HG02852 (cell line): ENCODE measurements around the gene PARP3.

Source experiments
- ATAC-seq: cut with Tn5 transposase; IDR thresholded peaks from one replicate; pipeline ENCODE4 v1.9.1; 2021; ENCODE audit warnings: mild to moderate bottlenecking, moderate library complexity; ENCODE audit not compliant: unreplicated experiment

The PARP3 gene

GRCh38 chr3:51947215-51947900 lies 5.2 kb downstream of the PARP3 start:
- no peak for ATAC-seq

- no peak for ATAC-seq
These were observed 5.9 kb downstream of the PARP3 start for GRCh38 chr3:51948016-51948580.

GRCh38 chr3:51949121-51949520 lies 7.0 kb downstream of the PARP3 start:
- ATAC-seq = no peak

GRCh38 chr3:51950899-51951298 lies 8.7 kb downstream of the PARP3 start:
- no peak for ATAC-seq

- no peak for ATAC-seq
These were observed 11.3 kb downstream of the PARP3 start for GRCh38 chr3:51953445-51953844.

- ATAC-seq = no peak
These were observed 11.9 kb downstream of the PARP3 start for GRCh38 chr3:51954105-51954504.

- ATAC-seq = no peak
These were observed 12.6 kb downstream of the PARP3 start for GRCh38 chr3:51954713-51955112.

GRCh38 chr3:51955175-51955892 lies 13.2 kb downstream of the PARP3 start, which contains the start of gene GPR62:
TSS of gene GPR62 (plus strand) at chr3:51955381. CDS start at chr3:51955653, 272 bp downstream.
- no peak for ATAC-seq

GRCh38 chr3:51955893-51956770 lies 14.0 kb downstream of the PARP3 start:
- no peak for ATAC-seq

- no peak for ATAC-seq
These were observed 15.5 kb downstream of the PARP3 start for GRCh38 chr3:51957520-51958205.

GRCh38 chr3:51958603-51959521 lies 16.7 kb downstream of the PARP3 start:
- no peak for ATAC-seq

- no peak for ATAC-seq
These were observed 17.5 kb downstream of the PARP3 start for GRCh38 chr3:51959651-51960050.

GRCh38 chr3:51960386-51960785 lies 18.2 kb downstream of the PARP3 start:
- ATAC-seq = no peak

GRCh38 chr3:51961011-51961410 lies 18.8 kb downstream of the PARP3 start:
- ATAC-seq = no peak

- no peak for ATAC-seq
These were observed 19.7 kb downstream of the PARP3 start for GRCh38 chr3:51961602-51962569.

GRCh38 chr3:51962854-51963530 lies 20.8 kb downstream of the PARP3 start:
- ATAC-seq = no peak

- no peak for ATAC-seq
These were observed 21.8 kb downstream of the PARP3 start for GRCh38 chr3:51963951-51964451.

GRCh38 chr3:51964521-51964920 lies 22.4 kb downstream of the PARP3 start:
- ATAC-seq = no peak
